HG02981 (cell line): Measurements from ENCODE around the gene CT45A7.
"Not testable (repeated sequence)": the region's sequence is repeated elsewhere in the genome, so short reads cannot be mapped to it uniquely, and the experiment has no call there.

Experiments used
- ATAC-seq: cut with Tn5 transposase; IDR thresholded peaks from one replicate; pipeline ENCODE4 v1.9.1; 2021; ENCODE audit warnings: mild to moderate bottlenecking, moderate library complexity; ENCODE audit not compliant: unreplicated experiment

CT45A7 gene

GRCh38 chrX:135837180-135837579 is at the start of gene CT45A7:
TSS of gene CT45A7 (minus strand) at chrX:135837280. CDS start at chrX:135833533, 3,747 bp downstream.
- ATAC-seq: not testable (repeated sequence)

- not testable (repeated sequence) for ATAC-seq
Measured at GRCh38 chrX:135882741-135883140, 45.7 kb upstream of the CT45A7 start.

DNA sequence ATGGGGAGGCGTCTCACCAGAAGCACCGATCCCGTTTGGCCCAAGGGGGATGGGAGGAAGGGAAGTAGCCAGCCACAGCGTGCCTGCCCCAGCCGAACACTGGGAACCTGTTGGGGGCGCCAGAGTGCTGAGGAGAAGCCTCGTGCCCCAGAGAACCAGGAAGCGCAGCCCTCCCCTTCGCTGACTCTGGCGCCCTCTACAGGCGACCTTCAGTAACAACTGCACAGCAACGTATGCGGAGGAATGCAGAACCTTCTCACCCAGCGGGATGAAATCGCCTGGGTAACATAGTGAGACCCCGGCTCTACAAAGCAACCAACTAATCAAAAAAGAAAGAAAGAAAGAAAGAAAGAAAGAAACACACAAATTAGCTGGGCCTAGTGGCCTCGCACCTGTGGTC is 34.6 kb upstream of the CT45A7 start, which contains the start of gene CT45A9:
TSS of gene CT45A9 (minus strand) at position 101 of the 400 bp plus-strand sequence. CDS start 3,751 bp downstream, outside the sequence.
- not testable (repeated sequence) for ATAC-seq

DNA sequence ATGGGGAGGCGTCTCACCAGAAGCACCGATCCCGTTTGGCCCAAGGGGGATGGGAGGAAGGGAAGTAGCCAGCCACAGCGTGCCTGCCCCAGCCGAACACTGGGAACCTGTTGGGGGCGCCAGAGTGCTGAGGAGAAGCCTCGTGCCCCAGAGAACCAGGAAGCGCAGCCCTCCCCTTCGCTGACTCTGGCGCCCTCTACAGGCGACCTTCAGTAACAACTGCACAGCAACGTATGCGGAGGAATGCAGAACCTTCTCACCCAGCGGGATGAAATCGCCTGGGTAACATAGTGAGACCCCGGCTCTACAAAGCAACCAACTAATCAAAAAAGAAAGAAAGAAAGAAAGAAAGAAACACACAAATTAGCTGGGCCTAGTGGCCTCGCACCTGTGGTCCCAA is 17.4 kb upstream of the CT45A7 start, which contains the start of gene CT45A8:
TSS of gene CT45A8 (minus strand) at position 101 of the 400 bp plus-strand sequence. CDS start 3,755 bp downstream, outside the sequence.
- ATAC-seq: not testable (repeated sequence)

DNA sequence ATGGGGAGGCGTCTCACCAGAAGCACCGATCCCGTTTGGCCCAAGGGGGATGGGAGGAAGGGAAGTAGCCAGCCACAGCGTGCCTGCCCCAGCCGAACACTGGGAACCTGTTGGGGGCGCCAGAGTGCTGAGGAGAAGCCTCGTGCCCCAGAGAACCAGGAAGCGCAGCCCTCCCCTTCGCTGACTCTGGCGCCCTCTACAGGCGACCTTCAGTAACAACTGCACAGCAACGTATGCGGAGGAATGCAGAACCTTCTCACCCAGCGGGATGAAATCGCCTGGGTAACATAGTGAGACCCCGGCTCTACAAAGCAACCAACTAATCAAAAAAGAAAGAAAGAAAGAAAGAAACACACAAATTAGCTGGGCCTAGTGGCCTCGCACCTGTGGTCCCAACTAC is 17.2 kb downstream of the CT45A7 start, which contains the start of gene CT45A2:
TSS of gene CT45A2 (minus strand) at position 101 of the 400 bp plus-strand sequence. CDS start 3,747 bp downstream, outside the sequence.
- not testable (repeated sequence) for ATAC-seq

- not testable (repeated sequence) for ATAC-seq
Measured at GRCh38 chrX:135802687-135803086, 34.4 kb downstream of the CT45A7 start, which contains the start of gene CT45A6. TSS of gene CT45A6 (minus strand) at chrX:135802787. CDS start at chrX:135798993, 3,794 bp downstream.

DNA sequence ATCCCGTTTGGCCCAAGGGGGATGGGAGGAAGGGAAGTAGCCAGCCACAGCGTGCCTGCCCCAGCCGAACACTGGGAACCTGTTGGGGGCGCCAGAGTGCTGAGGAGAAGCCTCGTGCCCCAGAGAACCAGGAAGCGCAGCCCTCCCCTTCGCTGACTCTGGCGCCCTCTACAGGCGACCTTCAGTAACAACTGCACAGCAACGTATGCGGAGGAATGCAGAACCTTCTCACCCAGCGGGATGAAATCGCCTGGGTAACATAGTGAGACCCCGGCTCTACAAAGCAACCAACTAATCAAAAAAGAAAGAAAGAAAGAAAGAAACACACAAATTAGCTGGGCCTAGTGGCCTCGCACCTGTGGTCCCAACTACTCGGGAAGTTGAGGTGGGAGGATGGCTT is 51.7 kb downstream of the CT45A7 start, which contains the start of gene CT45A5:
TSS of gene CT45A5 (minus strand) at position 101 of the 400 bp plus-strand sequence. CDS start 3,774 bp downstream, outside the sequence.
- not testable (repeated sequence) for ATAC-seq
